H1 (cell line): Measurements from ENCODE around the gene INPP5F. TPM values are rescaled to one million over a fixed set of nuclear protein-coding genes. Genes with fewer than 3 reads are reported as not detected.

Experiments
- CTCF ChIA-PET: fragments of 300-600 bp; sonication (Branson Sonifier 250); formaldehyde crosslinking; loops from one replicate; lab custom pipeline; 2021; ENCODE audit not compliant: partially characterized antibody; lab: Charles Lee
- POLR2A ChIA-PET: fragments of 300-600 bp; sonication (Branson Sonifier 250); formaldehyde crosslinking; loops from one replicate; lab custom pipeline; 2021; ENCODE audit warnings: inconsistent platforms; ENCODE audit not compliant: partially characterized antibody; lab: Charles Lee
- DNase-seq, 2 experiments: peaks; one replicate each; pipeline versions ENCODE4 v3.0.0 to v3.0.0-alpha.2; 2010 to 2022; ENCODE audit warnings: low spot score in 2 of 2, low read depth in 1 of 2, mixed read lengths in 1 of 2
- FAIRE-seq: peaks from 2 replicates; lab custom pipeline; 2011; peaks lifted over from hg19 to GRCh38; lab: Jason Lieb, UNC
- H2AFZ ChIP-seq: 2 replicates; pipeline ENCODE4 v1.8.1; 2012; ENCODE audit warnings: low read length, inconsistent platforms
- H2AK5ac ChIP-seq: 2 replicates; pipeline ENCODE4 v1.6.1; 2013; ENCODE audit warnings: low read depth, low read length
- H2BK120ac ChIP-seq: replicated peaks from 2 replicates; pipeline ENCODE3; 2013; ENCODE audit warnings: low read depth, low read length, inconsistent platforms
- H2BK12ac ChIP-seq: 2 replicates; pipeline ENCODE4 v1.6.1; 2013; ENCODE audit warnings: low read depth, low read length
- H2BK15ac ChIP-seq: 2 replicates; pipeline ENCODE4 v1.6.1; 2013; ENCODE audit warnings: low read length
- H2BK20ac ChIP-seq: 2 replicates; pipeline ENCODE4 v1.6.1; 2013; ENCODE audit warnings: low read length
- H2BK5ac ChIP-seq: 2 replicates; pipeline ENCODE4 v1.6.1; 2013; ENCODE audit warnings: low read depth, low read length
- H3K14ac ChIP-seq: 2 replicates; pipeline ENCODE4 v1.6.1; 2013; ENCODE audit warnings: inconsistent platforms; ENCODE audit not compliant: insufficient read length
- H3K18ac ChIP-seq: 2 replicates; pipeline ENCODE4 v1.6.1; 2013; ENCODE audit warnings: low read length; ENCODE audit errors: extremely low read depth
- H3K23ac ChIP-seq: 2 replicates; pipeline ENCODE4 v1.6.1; 2013; ENCODE audit warnings: inconsistent platforms; ENCODE audit not compliant: insufficient read length
- H3K23me2 ChIP-seq: 2 replicates; pipeline ENCODE4 v1.6.1; 2013; ENCODE audit warnings: low read depth, low read length
- H3K27ac ChIP-seq: 2 replicates; pipeline ENCODE4 v1.6.1; 2011; ENCODE audit warnings: low read depth, low read length, inconsistent platforms
- H3K27me3 ChIP-seq, 4 experiments: replicated peaks in 1 of 4; 1 replicate in 1 of 4; 2 replicates in 3 of 4; pipeline versions ENCODE4 v1.6.1 to v1.8.1; 2011 to 2013; ENCODE audit warnings: low read length in 3 of 4, mild to moderate bottlenecking in 3 of 4, inconsistent platforms in 2 of 4, mixed read lengths in 2 of 4, moderate library complexity in 1 of 4; ENCODE audit not compliant: control insufficient read depth in 3 of 4, insufficient read depth in 3 of 4; ENCODE audit errors: extremely low read depth in 1 of 4
- H3K36me3 ChIP-seq, 4 experiments: 2 replicates each; pipeline versions ENCODE4 v1.6.1 to v1.8.1; 2011 to 2013; ENCODE audit warnings: mild to moderate bottlenecking in 4 of 4, low read length in 3 of 4, moderate library complexity in 2 of 4, control low read depth in 1 of 4, inconsistent platforms in 1 of 4; ENCODE audit not compliant: insufficient read depth in 4 of 4, control insufficient read depth in 2 of 4
- H3K4ac ChIP-seq: replicated peaks from 2 replicates; pipeline ENCODE3; 2013; ENCODE audit warnings: low read length, low read depth, mixed read lengths, inconsistent platforms; ENCODE audit not compliant: insufficient read length
- H3K4me1 ChIP-seq, 4 experiments: replicated peaks in 1 of 4; 1 replicate in 1 of 4; 2 replicates in 3 of 4; pipeline versions ENCODE4 v1.6.1 to v1.8.1; 2011 to 2013; ENCODE audit warnings: low read length in 3 of 4, inconsistent platforms in 2 of 4, mixed read lengths in 1 of 4; ENCODE audit not compliant: insufficient read depth in 4 of 4, control insufficient read depth in 3 of 4
- H3K4me2 ChIP-seq, 2 experiments: 2 replicates each; pipeline versions ENCODE4 v1.6.1 to v1.8.1; 2011 to 2013; ENCODE audit warnings: low read depth in 2 of 2, low read length in 2 of 2, control low read depth in 1 of 2, inconsistent platforms in 1 of 2, mild to moderate bottlenecking in 1 of 2; ENCODE audit not compliant: insufficient read depth in 1 of 2
- H3K4me3 ChIP-seq, 4 experiments: fragments of 200-600, 300-600 bp in 1 of 4; sonication (generic), shearing (Covaris generic), sonication (Bioruptor Twin) in 1 of 4; 2 replicates each; pipeline versions ENCODE4 v1.5.1 to v1.8.1; 2011 to 2016; ENCODE audit warnings: low read length in 4 of 4, low read depth in 3 of 4, control low read depth in 2 of 4, inconsistent platforms in 2 of 4, mild to moderate bottlenecking in 2 of 4, mixed read lengths in 1 of 4, moderate library complexity in 1 of 4; ENCODE audit not compliant: insufficient read depth in 2 of 4; ENCODE audit errors: extremely low read depth in 1 of 4
- H3K56ac ChIP-seq: replicated peaks from 2 replicates; pipeline ENCODE3; 2013; ENCODE audit warnings: low read depth, mild to moderate bottlenecking, mixed read lengths, low read length, inconsistent platforms; ENCODE audit not compliant: insufficient read length
- H3K79me1 ChIP-seq: 2 replicates; pipeline ENCODE4 v1.6.1; 2013; ENCODE audit warnings: low read depth, low read length, control low read depth
- H3K79me2 ChIP-seq, 2 experiments: 2 replicates each; pipeline versions ENCODE4 v1.6.1 to v1.8.1; 2012 to 2013; ENCODE audit warnings: low read length in 2 of 2, mild to moderate bottlenecking in 2 of 2, inconsistent platforms in 1 of 2; ENCODE audit not compliant: insufficient read depth in 2 of 2, control insufficient read depth in 1 of 2
- H3K9ac ChIP-seq, 4 experiments: replicated peaks in 1 of 4; 1 replicate in 1 of 4; 2 replicates in 3 of 4; pipeline versions ENCODE4 v1.6.1 to v1.8.1; 2011 to 2013; ENCODE audit warnings: low read depth in 3 of 4, low read length in 3 of 4, control low read depth in 2 of 4, mild to moderate bottlenecking in 2 of 4, moderate library complexity in 2 of 4, inconsistent platforms in 1 of 4; ENCODE audit errors: extremely low read depth in 1 of 4
- H3K9me3 ChIP-seq, 2 experiments: 2 replicates each; pipeline versions ENCODE4 v1.6.1 to v1.8.1; 2012 to 2013; ENCODE audit warnings: mild to moderate bottlenecking in 2 of 2, moderate library complexity in 2 of 2, control low read depth in 1 of 2, inconsistent platforms in 1 of 2, low read depth in 1 of 2, low read length in 1 of 2, mixed read lengths in 1 of 2; ENCODE audit not compliant: insufficient read depth in 2 of 2
- H4K20me1 ChIP-seq, 2 experiments: replicated peaks in 1 of 2; 2 replicates each; pipeline versions ENCODE3 to v1.8.1; 2011 to 2013; ENCODE audit warnings: inconsistent platforms in 2 of 2, low read length in 2 of 2, mild to moderate bottlenecking in 1 of 2; ENCODE audit not compliant: insufficient read depth in 2 of 2, control insufficient read depth in 1 of 2
- H4K5ac ChIP-seq: 2 replicates; pipeline ENCODE4 v1.6.1; 2013; ENCODE audit warnings: low read length, low read depth, mixed read lengths, inconsistent platforms; ENCODE audit not compliant: insufficient read length
- H4K8ac ChIP-seq: 2 replicates; pipeline ENCODE4 v1.8.0; 2013; ENCODE audit warnings: mild to moderate bottlenecking, moderate library complexity, low read length, inconsistent platforms; ENCODE audit not compliant: insufficient read depth; ENCODE audit errors: extremely low read depth
- H4K91ac ChIP-seq: replicated peaks from 2 replicates; pipeline ENCODE3; 2013; ENCODE audit warnings: low read length, mixed read lengths, inconsistent platforms; ENCODE audit not compliant: insufficient read length
- BRCA1 ChIP-seq: IDR thresholded peaks from 2 replicates; pipeline ENCODE4 v1.6.1; 2012; ENCODE audit warnings: low read depth, low read length, improper control_type of control experiment
- CBX5 ChIP-seq: fragments of 300-800, 300-1000 bp; sonication (generic); IDR thresholded peaks from 2 replicates; pipeline ENCODE4 v1.7.1; 2016; ENCODE audit warnings: antibody characterized with exemption, low read length, low read depth
- CBX8 ChIP-seq: fragments of 300-800, 300-1000 bp; sonication (generic); IDR thresholded peaks from 2 replicates; pipeline ENCODE4 v1.7.1; 2016; ENCODE audit warnings: low read depth, low read length, borderline replicate concordance
- PHF8 ChIP-seq: fragments of 200-600 bp; sonication (generic); conservative IDR thresholded peaks from 2 replicates; pipeline ENCODE4 v1.7.1; 2012; ENCODE audit warnings: low read depth, mild to moderate bottlenecking, inconsistent platforms, low read length, moderate library complexity
- RBBP5 ChIP-seq: IDR thresholded peaks from 2 replicates; pipeline ENCODE4 v1.7.1; 2012; ENCODE audit warnings: low read depth, mild to moderate bottlenecking, inconsistent platforms, low read length, moderate library complexity, borderline replicate concordance
- SP1 ChIP-seq: IDR thresholded peaks from 2 replicates; pipeline ENCODE4 v1.6.1; 2011; ENCODE audit warnings: low read depth, low read length
- SUZ12 ChIP-seq: fragments of 200-600 bp; sonication (generic); IDR thresholded peaks from 2 replicates; pipeline ENCODE4 v1.6.1; 2012; ENCODE audit warnings: mild to moderate bottlenecking, inconsistent platforms, low read length, moderate library complexity, mixed read lengths
- TBP ChIP-seq: IDR thresholded peaks from 2 replicates; pipeline ENCODE4 v1.6.1; 2011; ENCODE audit warnings: low read depth, low read length, improper control_type of control experiment
- ZNF274 ChIP-seq: IDR thresholded peaks from 2 replicates; pipeline ENCODE4 v1.7.0; 2012; ENCODE audit warnings: low read length, borderline replicate concordance; ENCODE audit errors: extremely low read depth
- WGBS, 2 experiments: shearing (Covaris generic) in 1 of 2; methylation state at CpG; one replicate each; pipeline versions ENCODE4 v1.1.6 to v1.1.7; 2013 to 2015; ENCODE audit warnings: low lambda C conversion rate in 2 of 2, mixed read lengths in 2 of 2, inconsistent platforms in 1 of 2, low coverage in 1 of 2, missing lambda C conversion rate in 1 of 2; ENCODE audit not compliant: insufficient replicate concordance in 2 of 2, insufficient coverage in 1 of 2, insufficient read length in 1 of 2; ENCODE audit errors: extremely low coverage in 1 of 2, missing lambda C conversion rate in 1 of 2; 5-methylcytosine and 5-hydroxymethylcytosine counted together
- polyA plus RNA-seq, 7 experiments: library from polyadenylated mRNA; depleted of rRNA in 3 of 7; stranded (reverse) in 5 of 7; unstranded in 2 of 7; fragments of >200 nt in 5 of 7; fragments of 200-250 nt in 2 of 7; gene quantifications; 1 replicate in 5 of 7; 2 replicates in 1 of 7; 4 replicates in 1 of 7; pipeline versions ENCODE4 v1.2.1 to v1.2.3, GENCODE V29; 2011 to 2013; ENCODE audit warnings: missing spikeins in 2 of 7, mixed read lengths in 2 of 7
- total RNA-seq: library from RNA; stranded (reverse); fragmentation: NEBNext Ultra II Directional; extraction: Animal tissue kit (Norgen Biotek cat#: 25700); gene quantifications from 2 replicates; pipeline ENCODE4 v1.2.1, GENCODE V29; 2021

Gene INPP5F
- total and polyA plus RNA-seq, 2 of the 8 experiments (the other 6 are each of a cell fraction or from before 2014, with no cell fraction given), result 50.1 to 101 TPM

DNA sequence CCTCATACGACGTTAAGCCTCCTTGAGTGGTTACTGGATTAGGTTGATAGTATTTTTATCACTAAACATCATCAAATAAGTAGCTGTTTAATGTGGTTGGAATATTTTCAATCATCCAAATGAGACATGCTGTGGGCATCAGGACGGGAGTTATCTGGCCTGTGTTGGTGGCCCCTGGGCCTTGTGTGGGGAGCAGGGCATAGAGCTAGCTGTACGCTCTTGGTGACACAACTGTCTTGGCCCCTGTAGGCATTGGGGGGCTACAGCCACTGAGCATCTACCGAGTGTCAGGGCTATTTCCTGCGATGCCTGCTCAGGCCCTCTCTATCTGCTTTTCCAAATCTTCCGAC lies 46.4 kb upstream of the INPP5F start:
- Histone ChIP-seq H3K79me1 (no peaks in the 10 kb centered on the region; the same call in 1 of the 2 replicates), H3K9ac (no peak overlapping the region), H3K9me3 (no peaks in the 10 kb centered on the region; a peak in 2 of 4 replicates), H4K91ac (no peak overlapping the region), H3K4me2 (no peak overlapping the region), H3K4me1 (no peaks in the 10 kb centered on the region), H4K5ac (no peak overlapping the region), H3K4me3 (no peak overlapping the region), H3K18ac (no peak overlapping the region), H2BK20ac (no peak overlapping the region), H4K20me1 (no peaks in the 10 kb centered on the region), H3K27ac (no peak overlapping the region), H2BK15ac (no peak overlapping the region), H2AK5ac (no peak overlapping the region), H3K36me3 (peaks cover 0 to 9% (median 4%) of the 10 kb centered on the region in 4 experiments; a peak in 3 of 8 replicates), H2BK5ac (no peak overlapping the region), H3K4ac (no peak overlapping the region), H2AFZ (no peak overlapping the region), H3K79me2 (no peaks in the 10 kb centered on the region), H2BK120ac (no peak overlapping the region), H3K14ac (no peak overlapping the region), H3K27me3 (no peaks in the 10 kb centered on the region), H3K23ac (no peak overlapping the region), H4K8ac (peak overlapping the region; percentile 59; the same call in 1 of the 2 replicates), H3K23me2 (no peaks in the 10 kb centered on the region), H2BK12ac (no peak overlapping the region), H3K56ac (no peak overlapping the region)
- no peak for DNase-seq
- CTCF ChIA-PET, result interaction anchor here (0.6 to 1.2 kb wide), 4 partner anchors 10 to 79 kb away, joined by 3 to 4 read pairs (median 4); no protein-coding TSS in a partner anchor
- 87% methylated on average over 6 of the region's 7 CpGs; no CpG with 5 or more reads in 1 of the 2 experiments for WGBS, 2 experiments
- no peak for FAIRE-seq
- TF ChIP-seq PHF8 (no peak), RBBP5 (no peak), CBX8 (no peak), TBP (no peak), CBX5 (no peak), BRCA1 (no peak), SP1 (no peak), SUZ12 (no peak), ZNF274 (no peak)
- POLR2A ChIA-PET, result interaction anchor here (1.5 kb wide), 1 partner anchor 11 kb away, joined by 5 read pairs; no protein-coding TSS in a partner anchor
